ENCODE results near the gene GGCX.

GGCX gene

DNA sequence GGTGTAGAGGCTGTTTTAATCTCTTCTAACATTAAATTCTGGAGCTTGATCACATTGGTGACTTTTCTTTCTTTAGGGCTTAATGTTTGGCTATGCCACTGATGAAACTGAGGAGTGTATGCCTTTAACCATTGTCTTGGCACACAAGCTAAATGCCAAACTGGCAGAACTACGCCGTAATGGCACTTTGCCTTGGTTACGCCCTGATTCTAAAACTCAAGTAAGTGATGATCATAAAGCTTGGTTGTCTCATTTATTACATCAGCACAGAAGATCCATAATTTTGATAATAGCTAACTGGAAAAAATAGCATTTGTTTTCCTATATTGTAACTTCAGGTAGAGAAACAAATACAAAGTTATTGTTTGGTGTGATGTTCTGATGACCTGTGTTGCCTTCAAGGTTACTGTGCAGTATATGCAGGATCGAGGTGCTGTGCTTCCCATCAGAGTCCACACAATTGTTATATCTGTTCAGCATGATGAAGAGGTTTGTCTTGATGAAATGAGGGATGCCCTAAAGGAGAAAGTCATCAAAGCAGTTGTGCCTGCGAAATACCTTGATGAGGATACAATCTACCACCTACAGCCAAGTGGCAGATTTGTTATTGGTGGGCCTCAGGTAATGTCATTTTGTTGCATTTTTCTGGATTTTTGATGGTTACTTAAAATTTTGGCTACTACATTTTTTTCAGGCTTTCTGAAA is 19.4 kb downstream of the GGCX start:
- DNase-seq (ENCODE audit: low read depth in 3 of 3): no peak

- no peak for DNase-seq (ENCODE audit: low read depth in 3 of 3)
These were observed 20.0 kb downstream of the GGCX start for GRCh38 chr2:85541262-85541661.

DNA sequence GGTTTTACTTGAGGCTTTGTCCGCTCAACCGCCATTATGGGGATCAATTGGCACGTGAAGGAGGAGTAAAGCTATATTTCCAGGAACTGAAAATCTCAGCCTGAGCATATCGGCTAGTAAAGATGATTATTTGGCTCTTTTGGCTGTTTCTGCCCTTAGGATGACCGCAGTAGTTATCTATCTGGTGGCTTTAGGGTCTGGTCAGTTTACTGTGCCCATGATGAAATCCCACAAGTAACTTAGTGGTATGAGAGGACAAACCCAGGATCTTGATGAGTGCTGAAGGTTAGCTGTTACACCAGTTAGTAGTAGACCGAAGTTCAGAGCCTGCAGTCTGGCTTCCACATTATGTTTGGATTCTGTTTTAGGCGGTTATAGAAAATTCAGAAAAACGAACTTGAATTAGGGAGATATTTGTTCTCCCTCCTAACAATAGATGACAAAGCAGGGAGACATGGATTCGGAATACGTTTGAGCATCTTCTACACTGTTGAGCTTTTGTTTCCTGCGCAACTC is 21.1 kb downstream of the GGCX start:
- DNase-seq (ENCODE audit: low read depth in 3 of 3): no peak

DNA sequence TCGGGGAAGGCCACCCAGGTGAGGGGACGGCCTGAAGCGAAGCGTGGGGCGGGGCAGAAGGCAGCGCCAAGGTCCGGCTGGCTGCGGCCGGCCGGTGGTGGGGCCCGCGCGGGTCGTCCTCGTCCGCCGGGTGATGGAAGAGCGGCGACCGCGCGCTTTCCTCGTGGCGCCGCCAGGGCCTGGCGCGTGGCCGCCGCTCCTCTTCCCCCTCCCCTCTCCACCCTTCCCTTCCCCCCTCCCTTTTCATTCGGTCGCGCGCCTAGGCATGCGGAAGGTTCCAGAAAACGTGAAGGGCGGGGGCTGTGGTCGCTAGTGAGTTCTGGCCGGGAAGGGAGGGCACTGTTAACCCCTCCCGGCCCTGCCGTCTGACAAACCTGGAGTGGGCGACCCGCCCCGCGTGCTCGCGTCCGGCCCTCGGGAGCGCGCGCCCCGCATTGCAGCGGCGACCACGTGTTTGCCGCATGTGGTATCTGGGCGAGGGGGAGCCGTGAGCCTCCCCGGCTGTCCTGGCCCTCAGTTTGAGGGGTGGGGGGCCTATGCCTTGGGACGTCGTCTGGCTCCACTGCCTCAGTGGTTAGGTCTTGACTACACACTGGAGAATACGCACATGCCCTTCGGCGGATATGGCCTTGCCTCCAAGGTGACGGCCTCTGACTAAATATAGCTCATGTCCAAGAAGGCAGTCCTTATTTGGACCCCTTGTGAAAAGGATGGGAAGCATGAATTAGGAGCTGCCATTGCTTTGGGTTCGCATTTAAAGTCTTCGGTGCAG is 21.7 kb downstream of the GGCX start:
- peak; percentile 64 to 76 (median 67) for DNase-seq (ENCODE audit: low read depth in 3 of 3)

- DNase-seq (ENCODE audit: low read depth in 3 of 3): peak; percentile 81 to 92 (median 83)
These were observed 22.6 kb downstream of the GGCX start, which contains the start of gene MAT2A for GRCh38 chr2:85538507-85539360. Gene MAT2A, plus strand, starts transcription at chr2:85539168. Its CDS starts 120 bp downstream, at chr2:85539288.

DNA sequence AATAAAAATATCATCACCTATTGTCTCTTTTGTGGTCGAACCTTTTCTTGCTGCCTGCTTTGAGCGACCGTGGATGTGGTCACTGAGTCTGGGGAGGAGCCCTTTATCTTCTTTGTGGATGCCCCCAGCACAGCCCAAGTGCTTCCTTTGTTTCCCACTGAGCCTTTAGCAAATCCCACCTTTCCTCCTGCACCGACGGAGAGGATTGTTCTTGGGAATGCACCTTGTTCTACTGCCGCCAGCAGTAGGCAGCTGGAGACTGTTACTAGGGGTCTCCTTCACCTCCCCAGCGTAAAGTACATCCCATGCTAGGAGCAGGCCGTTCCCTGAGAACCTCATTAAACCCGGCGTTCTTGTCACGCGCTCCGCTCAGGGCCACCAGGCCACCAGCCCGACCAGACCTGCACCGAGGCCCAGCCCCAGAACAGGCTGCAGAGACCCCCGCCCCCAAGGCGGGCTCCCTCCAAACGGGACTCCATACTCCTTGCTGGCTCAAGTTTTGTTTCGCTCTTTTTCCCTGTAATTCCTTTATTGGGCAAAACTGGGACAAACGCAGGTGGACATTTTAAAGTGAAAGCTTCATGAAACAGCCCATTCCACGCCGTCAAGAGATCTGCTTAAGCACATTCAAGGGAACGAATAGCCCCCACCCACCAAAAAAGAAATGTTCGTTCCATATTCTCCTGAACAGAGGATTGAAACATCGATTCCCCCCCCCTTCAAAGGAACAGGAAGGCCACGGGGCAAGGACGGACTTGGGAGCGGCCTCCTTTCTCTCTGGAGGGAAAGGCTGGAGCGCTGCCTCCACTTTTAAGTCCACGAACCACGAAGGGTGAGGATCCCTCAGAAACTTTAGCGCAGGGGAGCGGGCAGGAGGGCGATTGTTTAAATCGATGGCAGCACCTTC is 23.4 kb downstream of the GGCX start:
- peak in 2 of 3 experiments; percentile 9 to 36 for DNase-seq (ENCODE audit: low read depth in 3 of 3)

GRCh38 chr2:85536479-85536878 is 24.8 kb downstream of the GGCX start:
- no peak for DNase-seq (ENCODE audit: low read depth in 3 of 3)

DNA sequence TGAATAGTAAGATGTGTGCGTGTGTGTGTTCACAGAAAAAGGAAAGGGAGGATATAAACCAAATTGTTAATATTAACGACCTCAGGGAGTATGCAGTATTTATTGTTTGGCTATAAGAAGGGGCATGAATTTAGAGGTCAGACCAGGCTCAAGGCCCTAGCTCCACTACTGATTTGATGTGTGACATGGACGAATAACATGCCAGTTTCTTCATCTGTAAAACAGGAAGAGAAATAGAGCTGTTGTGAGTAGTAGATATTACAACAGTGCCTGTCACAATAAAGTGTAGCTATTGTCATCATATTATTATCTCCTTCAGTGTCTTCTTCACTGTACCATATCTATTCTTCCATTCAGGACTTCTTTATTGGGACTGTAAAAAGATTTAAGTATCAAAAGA is 26.4 kb downstream of the GGCX start:
- DNase-seq (ENCODE audit: low read depth in 3 of 3): no peak

GRCh38 chr2:85534099-85534498 is 27.2 kb downstream of the GGCX start:
- no peak for DNase-seq (ENCODE audit: low read depth in 3 of 3)

- no peak for DNase-seq (ENCODE audit: low read depth in 3 of 3)
These were observed 29.7 kb downstream of the GGCX start for GRCh38 chr2:85531589-85531988.

DNA sequence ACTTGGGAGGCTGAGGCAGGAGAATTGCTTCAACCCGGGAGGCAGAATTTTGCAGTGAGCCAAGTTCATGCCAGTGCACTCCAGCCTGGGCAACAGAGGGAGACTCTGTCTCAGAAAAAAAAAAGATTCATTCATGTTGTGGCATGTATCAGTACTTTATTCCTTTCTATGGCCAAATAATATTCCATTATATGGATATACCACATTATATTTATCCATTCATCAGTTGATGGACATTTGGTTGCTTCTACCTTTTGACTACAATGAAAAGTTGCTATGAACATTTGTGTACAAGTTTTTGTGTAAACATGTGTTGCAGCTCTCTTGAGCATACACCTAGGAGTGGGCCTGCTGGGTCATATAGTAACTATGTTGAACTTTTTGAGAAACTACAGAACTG is 31.5 kb downstream of the GGCX start:
- DNase-seq (ENCODE audit: low read depth in 3 of 3): no peak

DNA sequence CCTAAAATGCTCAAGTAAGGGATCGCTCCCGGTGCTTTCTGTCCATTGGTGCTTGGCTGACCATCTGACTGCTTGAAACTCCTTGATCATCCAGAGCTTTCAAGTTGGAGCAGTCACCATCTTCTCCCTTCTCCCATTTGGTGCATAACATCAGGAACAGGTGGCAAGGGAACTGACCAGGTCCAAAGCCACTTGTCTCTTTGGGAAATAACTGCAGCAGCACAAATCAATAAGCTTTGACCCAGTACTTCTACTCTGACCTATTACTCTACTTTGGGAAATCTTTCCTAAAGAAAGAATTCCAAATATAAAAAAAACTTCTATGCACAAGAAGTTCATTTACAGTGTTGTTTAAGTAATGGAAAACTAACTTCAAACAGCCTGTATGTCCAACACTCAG is 32.9 kb downstream of the GGCX start:
- no peak for DNase-seq (ENCODE audit: low read depth in 3 of 3)

DNA sequence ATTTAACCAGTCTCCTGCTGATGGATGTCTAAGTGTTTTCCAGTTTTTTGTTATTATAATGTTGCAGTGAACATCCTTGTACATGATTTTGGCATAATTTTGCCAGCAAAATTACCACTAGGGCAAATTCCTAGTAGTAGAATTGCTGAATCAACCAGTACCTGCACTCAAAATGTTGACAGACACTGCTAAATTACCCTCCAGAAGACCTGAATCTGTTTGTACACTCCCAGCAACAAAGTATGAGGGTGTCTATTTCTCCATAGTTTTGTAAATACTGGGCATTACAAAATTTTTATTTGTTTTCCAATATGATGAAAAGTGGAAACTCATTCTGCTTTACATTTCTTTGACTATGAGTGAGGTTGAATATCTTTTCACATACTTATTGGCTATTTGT is 33.5 kb downstream of the GGCX start:
- no peak for DNase-seq (ENCODE audit: low read depth in 3 of 3)

DNA sequence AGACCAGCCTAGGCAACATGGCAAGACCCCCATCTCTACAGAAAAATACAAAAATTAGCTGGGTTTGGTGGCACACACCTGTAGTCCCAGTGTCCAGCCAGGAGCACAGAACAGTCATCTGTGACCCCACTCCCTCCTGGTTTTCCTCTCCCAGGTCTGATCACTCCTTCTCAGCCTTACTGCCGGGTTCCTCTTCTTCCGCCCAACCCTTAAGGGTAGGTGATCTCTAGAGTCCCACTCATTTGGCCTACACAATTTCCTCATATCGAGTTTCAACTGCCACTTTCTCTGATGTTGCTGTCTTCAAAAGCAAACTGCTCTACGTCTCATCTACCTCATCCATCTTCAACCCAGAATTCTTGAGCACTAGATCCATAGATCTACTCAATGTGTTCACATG is 35.7 kb downstream of the GGCX start:
- DNase-seq (ENCODE audit: low read depth in 3 of 3): no peak

- DNase-seq (ENCODE audit: low read depth in 3 of 3): no peak
These were observed 36.3 kb downstream of the GGCX start for GRCh38 chr2:85525029-85525428.

GRCh38 chr2:85524336-85524908 is 36.9 kb downstream of the GGCX start:
- DNase-seq (ENCODE audit: low read depth in 3 of 3): no peak

GRCh38 chr2:85523903-85524335 is 37.4 kb downstream of the GGCX start:
- DNase-seq (ENCODE audit: low read depth in 3 of 3): no peak

- no peak for DNase-seq (ENCODE audit: low read depth in 3 of 3)
These were observed 38.0 kb downstream of the GGCX start for GRCh38 chr2:85523062-85523902.

- DNase-seq (ENCODE audit: low read depth in 3 of 3): no peak
These were observed 39.1 kb downstream of the GGCX start for GRCh38 chr2:85522090-85522647.

All from stimulated activated CD4-positive, alpha-beta T cell treated with anti-CD3 and anti-CD28 coated beads, TNF-alpha, amount 100 ng/mL, for 24 hours (primary cell).